GM12878 (cell line): Measurements from ENCODE around the gene CRY1. TPM values are rescaled to one million over a fixed set of nuclear protein-coding genes. Genes with fewer than 3 reads are reported as not detected.

ENCODE experiments used
- ATAC-seq: fragments of 200-7000 bp; cut with Tn5 transposase; 3 replicates; pipeline ENCODE4 v1.9.1; 2020; ENCODE audit warnings: mild to moderate bottlenecking, moderate library complexity
- BruUV-seq: library from RNA; stranded (reverse); fragments of 400-500 nt; replicated peaks from 2 replicates; lab custom pipeline; 2021; lab: Mats Ljungman, UMichigan
- CTCF ChIA-PET: fragments of 300-600 bp; sonication (Branson Sonifier 250); formaldehyde crosslinking; extraction: SDS; loops from one replicate; lab custom pipeline; 2021; ENCODE audit warnings: inconsistent platforms; lab: Yijun Ruan, JAX
- POLR2A ChIA-PET: fragments of 350-600 bp; formaldehyde crosslinking; extraction: SDS; loops from one replicate; lab custom pipeline; 2021; ENCODE audit warnings: inconsistent platforms; lab: Charles Lee
- RAD21 ChIA-PET: fragments of 300-600 bp; sonication (Branson Sonifier 250); formaldehyde crosslinking; loops from one replicate; lab custom pipeline; 2023; ENCODE audit warnings: antibody characterized with exemption; ENCODE audit not compliant: unreplicated experiment; lab: Charles Lee
- SMC1A ChIA-PET: fragments of 300-600 bp; sonication (Branson Sonifier 250); formaldehyde crosslinking; loops from one replicate; lab custom pipeline; 2023; ENCODE audit not compliant: unreplicated experiment, uncharacterized antibody; lab: Charles Lee
- DNase-seq: peaks from one replicate; pipeline ENCODE4 v3.0.0-alpha.2; 2011; ENCODE audit warnings: low read depth, low spot score
- FAIRE-seq: peaks from 3 replicates; lab custom pipeline; 2011; peaks lifted over from hg19 to GRCh38; lab: Jason Lieb, UNC
- H2AFZ ChIP-seq: 2 replicates; pipeline ENCODE4 v1.6.0; 2011; ENCODE audit warnings: low read depth, low read length, control low read depth; ENCODE audit not compliant: control insufficient read depth
- H3K27ac ChIP-seq: 2 replicates; pipeline ENCODE4 v1.5.1; 2011; ENCODE audit warnings: control low read depth; ENCODE audit not compliant: control insufficient read depth, insufficient read depth
- H3K27me3 ChIP-seq, 2 experiments: replicated peaks in 1 of 2; 2 replicates each; pipeline versions ENCODE4 v1.6.0 to v1.6.1; 2011; ENCODE audit warnings: low read length in 1 of 2; ENCODE audit not compliant: control insufficient read depth in 2 of 2, insufficient read depth in 2 of 2
- H3K36me3 ChIP-seq, 2 experiments: 2 replicates each; pipeline ENCODE4 v1.5.1; 2011; ENCODE audit warnings: low read length in 1 of 2; ENCODE audit not compliant: control insufficient read depth in 2 of 2, insufficient read depth in 2 of 2
- H3K4me1 ChIP-seq: 2 replicates; pipeline ENCODE4 v1.6.1; 2011; ENCODE audit warnings: mild to moderate bottlenecking, low read length, moderate library complexity, mixed read lengths; ENCODE audit not compliant: control insufficient read depth, insufficient read depth
- H3K4me2 ChIP-seq: 2 replicates; pipeline ENCODE4 v1.6.0; 2011; ENCODE audit warnings: control low read depth; ENCODE audit not compliant: control insufficient read depth, insufficient read depth
- H3K4me3 ChIP-seq: fragments of 200-600 bp; sonication (generic); 2 replicates; pipeline ENCODE4 v1.5.1; 2016
- H3K79me2 ChIP-seq: 2 replicates; pipeline ENCODE4 v1.6.0; 2011; ENCODE audit warnings: low read length; ENCODE audit not compliant: control insufficient read depth, insufficient read depth
- H3K9ac ChIP-seq: 2 replicates; pipeline ENCODE4 v1.8.0; 2011; ENCODE audit warnings: low read length, control low read depth, mixed read lengths; ENCODE audit not compliant: control insufficient read depth, insufficient read depth
- H3K9me3 ChIP-seq: replicated peaks from 3 replicates; pipeline ENCODE4 v1.5.1; 2011; ENCODE audit warnings: mild to moderate bottlenecking, low read length; ENCODE audit not compliant: control insufficient read depth, insufficient read depth
- H4K20me1 ChIP-seq: 2 replicates; pipeline ENCODE4 v1.6.0; 2011; ENCODE audit not compliant: control insufficient read depth, insufficient read depth
- IKZF1 ChIP-seq: fragments of 450-650 bp; conservative IDR thresholded peaks from 2 replicates; pipeline ENCODE4 v1.6.1; 2017; ENCODE audit warnings: antibody characterized with exemption, mild to moderate bottlenecking
- JUNB ChIP-seq: IDR thresholded peaks from 2 replicates; pipeline ENCODE4 v1.6.1; 2016; ENCODE audit warnings: antibody characterized with exemption, mild to moderate bottlenecking
- RAD51 ChIP-seq: fragments of 450-650 bp; IDR thresholded peaks from 2 replicates; pipeline ENCODE4 v1.6.1; 2016; ENCODE audit warnings: moderate library complexity, mild to moderate bottlenecking, inconsistent platforms
- TARDBP ChIP-seq: IDR thresholded peaks from 2 replicates; pipeline ENCODE4 v1.6.1; 2016; ENCODE audit warnings: borderline replicate concordance
- WGBS: methylation state at CpG from one replicate; pipeline ENCODE4 v1.1.6; 2016; ENCODE audit warnings: low lambda C conversion rate; ENCODE audit not compliant: insufficient replicate concordance, insufficient coverage; ENCODE audit errors: missing lambda C conversion rate; 5-methylcytosine and 5-hydroxymethylcytosine counted together
- in situ Hi-C: fragments of 300-500 bp; cut with MboI; formaldehyde crosslinking; loops from 9 replicates; pipeline ENCODE4 v1.14.3; 2018; ENCODE audit warnings: mixed read lengths
- intact Hi-C: fragments of 100-400 bp; cut with micrococcal nuclease; formaldehyde crosslinking; loops from one replicate; pipeline ENCODE4 v1.14.2; 2022; ENCODE audit not compliant: unreplicated experiment
- polyA plus RNA-seq, 11 experiments: library from polyadenylated mRNA; depleted of rRNA in 4 of 11; unstranded in 6 of 11; stranded (reverse) in 5 of 11; fragments of >200 nt; fragmentation: Nextera tagmentation in 4 of 11; fragmentation: Illumina TruSeq in 1 of 11; extraction: Ambion mirVana in 4 of 11; extraction: Trizol in 1 of 11; gene quantifications; 1 replicate in 1 of 11; 2 replicates in 10 of 11; pipeline versions ENCODE4 v1.2.1 to v1.2.3, GENCODE V29; 2011 to 2016; ENCODE audit warnings: inconsistent platforms in 2 of 11, missing spikeins in 2 of 11, low read depth in 1 of 11
- total RNA-seq, 4 experiments: library from RNA; depleted of rRNA in 3 of 4; stranded (reverse); fragments of >200 nt in 3 of 4; fragmentation: Illumina TruSeq in 1 of 4; extraction: Trizol in 1 of 4; gene quantifications; 2 replicates each; pipeline versions ENCODE4 v1.2.1 to v1.2.3, GENCODE V29; 2013 to 2021
- TF ChIP-seq, protein P1 (sequence below): fragments of 450-650 bp; IDR thresholded peaks from 2 replicates; pipeline ENCODE4 v1.6.1; 2016; ENCODE audit warnings: mild to moderate bottlenecking
- TF ChIP-seq, protein P2 (sequence below): IDR thresholded peaks from 2 replicates; pipeline ENCODE4 v1.6.1; 2011; ENCODE audit warnings: low read depth, mild to moderate bottlenecking, low read length, moderate library complexity, borderline replicate concordance; ENCODE audit errors: extremely low read depth
- TF ChIP-seq, protein P3 (sequence below): IDR thresholded peaks from 2 replicates; pipeline ENCODE4 v1.6.1; 2011; ENCODE audit warnings: mild to moderate bottlenecking, low read depth, low read length, moderate library complexity; ENCODE audit not compliant: insufficient replicate concordance

CRY1 gene
- total and polyA plus RNA-seq, 10 of the 15 experiments (the other 5 are each of a cell fraction or from before 2014, with no cell fraction given) = 1.6 to 10.9 (median 5.4) TPM

DNA sequence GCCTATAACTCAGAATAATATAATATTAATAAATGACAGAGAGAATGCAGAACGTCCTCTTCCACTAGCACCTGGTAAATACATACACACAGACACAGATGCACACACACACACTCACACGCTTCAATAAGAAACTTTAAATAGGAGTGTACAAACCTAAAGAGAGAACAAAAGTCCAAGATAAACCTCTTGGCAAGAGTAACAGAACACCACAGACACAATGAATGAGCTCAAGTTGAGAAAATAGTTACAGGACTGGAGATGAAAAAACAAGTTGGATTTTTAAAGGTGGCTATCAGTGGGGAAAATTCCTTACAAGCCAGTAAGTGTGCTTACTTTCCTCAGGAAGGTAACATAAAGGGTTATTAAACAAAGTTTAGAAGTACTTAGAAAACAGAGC is 35.2 kb downstream of the CRY1 start:
- no TSS peak for BruUV-seq
- Histone ChIP-seq H3K27me3 (no peaks in the 10 kb centered on the region), H3K4me2 (no peak overlapping the region), H2AFZ (no peak overlapping the region), H3K79me2 (no peaks in the 10 kb centered on the region), H3K36me3 (no peaks in the 10 kb centered on the region), H3K9ac (no peak overlapping the region), H3K27ac (no peak overlapping the region), H3K4me1 (no peaks in the 10 kb centered on the region), H3K4me3 (no peak overlapping the region), H3K9me3 (no peaks in the 10 kb centered on the region), H4K20me1 (no peaks in the 10 kb centered on the region)
- TF ChIP-seq JUNB (no peak), IKZF1 (no peak), TARDBP (no peak), RAD51 (no peak)
- TF ChIP-seq, protein P1, sequence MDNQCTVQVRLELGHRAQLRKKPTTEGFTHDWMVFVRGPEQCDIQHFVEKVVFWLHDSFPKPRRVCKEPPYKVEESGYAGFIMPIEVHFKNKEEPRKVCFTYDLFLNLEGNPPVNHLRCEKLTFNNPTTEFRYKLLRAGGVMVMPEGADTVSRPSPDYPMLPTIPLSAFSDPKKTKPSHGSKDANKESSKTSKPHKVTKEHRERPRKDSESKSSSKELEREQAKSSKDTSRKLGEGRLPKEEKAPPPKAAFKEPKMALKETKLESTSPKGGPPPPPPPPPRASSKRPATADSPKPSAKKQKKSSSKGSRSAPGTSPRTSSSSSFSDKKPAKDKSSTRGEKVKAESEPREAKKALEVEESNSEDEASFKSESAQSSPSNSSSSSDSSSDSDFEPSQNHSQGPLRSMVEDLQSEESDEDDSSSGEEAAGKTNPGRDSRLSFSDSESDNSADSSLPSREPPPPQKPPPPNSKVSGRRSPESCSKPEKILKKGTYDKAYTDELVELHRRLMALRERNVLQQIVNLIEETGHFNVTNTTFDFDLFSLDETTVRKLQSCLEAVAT = no peak
- TF ChIP-seq, protein P2, sequence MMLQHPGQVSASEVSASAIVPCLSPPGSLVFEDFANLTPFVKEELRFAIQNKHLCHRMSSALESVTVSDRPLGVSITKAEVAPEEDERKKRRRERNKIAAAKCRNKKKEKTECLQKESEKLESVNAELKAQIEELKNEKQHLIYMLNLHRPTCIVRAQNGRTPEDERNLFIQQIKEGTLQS = no peak
- TF ChIP-seq, protein P3, sequence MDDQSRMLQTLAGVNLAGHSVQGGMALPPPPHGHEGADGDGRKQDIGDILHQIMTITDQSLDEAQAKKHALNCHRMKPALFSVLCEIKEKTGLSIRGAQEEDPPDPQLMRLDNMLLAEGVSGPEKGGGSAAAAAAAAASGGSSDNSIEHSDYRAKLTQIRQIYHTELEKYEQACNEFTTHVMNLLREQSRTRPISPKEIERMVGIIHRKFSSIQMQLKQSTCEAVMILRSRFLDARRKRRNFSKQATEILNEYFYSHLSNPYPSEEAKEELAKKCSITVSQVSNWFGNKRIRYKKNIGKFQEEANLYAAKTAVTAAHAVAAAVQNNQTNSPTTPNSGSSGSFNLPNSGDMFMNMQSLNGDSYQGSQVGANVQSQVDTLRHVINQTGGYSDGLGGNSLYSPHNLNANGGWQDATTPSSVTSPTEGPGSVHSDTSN = no peak
- SMC1A ChIA-PET = no interaction called here
- CTCF ChIA-PET = interaction anchor here (1.0 kb wide), 1 partner anchor 76 kb away, joined by 3 read pairs; no protein-coding TSS in a partner anchor
- WGBS = 81% methylated on average over 2 of the region's 2 CpGs
- intact Hi-C loops (no loop called here), in situ Hi-C loops (no loop called here)
- ATAC-seq (no peak), FAIRE-seq (no peak), DNase-seq (no peak)
- POLR2A ChIA-PET = no interaction called here
- RAD21 ChIA-PET = no interaction called here
